B cell (primary cell): ENCODE results near the gene PTCD2. TPM values are rescaled to one million over a fixed set of nuclear protein-coding genes. Genes with fewer than 3 reads are reported as not detected.

Experiments
- ATAC-seq: fragments of 200-7000 bp; cut with Tn5 transposase; one replicate; pipeline ENCODE4 v1.10.0; 2021; ENCODE audit warnings: low read depth, mild to moderate bottlenecking, moderate number of reproducible peaks, moderate library complexity
- CTCF ChIA-PET: fragments of 350-600 bp; sonication (Branson Sonifier 250); formaldehyde crosslinking; loops from one replicate; lab custom pipeline; 2021; ENCODE audit warnings: antibody characterized with exemption, inconsistent platforms; lab: Charles Lee
- POLR2A ChIA-PET: fragments of 350-600 bp; sonication (Branson Sonifier 250); formaldehyde crosslinking; loops from one replicate; lab custom pipeline; 2021; ENCODE audit warnings: antibody characterized with exemption; lab: Charles Lee
- DNase-seq: peaks from one replicate; pipeline ENCODE4 v3.0.0; 2013
- H2AFZ ChIP-seq: 2 replicates; pipeline ENCODE4 v1.6.1; 2012; ENCODE audit warnings: mild to moderate bottlenecking, low read depth, low read length; ENCODE audit not compliant: insufficient read depth, poor library complexity, severe bottlenecking
- H3K27ac ChIP-seq, 2 donors: 1 replicate in 1 of 2; 2 replicates in 1 of 2; pipeline ENCODE4 v1.5.1; 2012 to 2013; ENCODE audit warnings: low read length in 2 of 2, mild to moderate bottlenecking in 2 of 2, moderate library complexity in 1 of 2
- H3K27me3 ChIP-seq, 4 experiments: fragments of 200-600 bp in 1 of 4; sonication (generic) in 1 of 4; replicated peaks in 1 of 4; 1 replicate in 2 of 4; 2 replicates in 2 of 4; pipeline versions ENCODE4 v1.6.1 to v1.7.0; 2013 to 2016; ENCODE audit warnings: low read length in 3 of 4, mild to moderate bottlenecking in 2 of 4, mixed read lengths in 1 of 4, moderate library complexity in 1 of 4; ENCODE audit not compliant: insufficient read depth in 4 of 4, control insufficient read depth in 3 of 4; ENCODE audit errors: control extremely low read depth in 1 of 4
- H3K36me3 ChIP-seq, 2 experiments: replicated peaks in 1 of 2; 1 replicate in 1 of 2; 2 replicates in 1 of 2; pipeline versions ENCODE4 v1.6.1 to v1.7.1; 2013; ENCODE audit warnings: low read length in 1 of 2; ENCODE audit not compliant: insufficient read depth in 2 of 2, control insufficient read depth in 1 of 2; ENCODE audit errors: control extremely low read depth in 1 of 2, extremely low read depth in 1 of 2
- H3K4me1 ChIP-seq, 2 donors: fragments of 200-600 bp in 1 of 2; sonication (generic) in 1 of 2; 1 replicate in 1 of 2; 2 replicates in 1 of 2; pipeline versions ENCODE4 v1.5.1 to v1.6.1; 2013 to 2017; ENCODE audit warnings: low read length in 2 of 2; ENCODE audit not compliant: control insufficient read depth in 2 of 2, insufficient read depth in 2 of 2
- H3K4me2 ChIP-seq: replicated peaks from 2 replicates; pipeline ENCODE3; 2012; ENCODE audit warnings: mild to moderate bottlenecking, low read depth, low read length; ENCODE audit not compliant: poor library complexity, severe bottlenecking
- H3K4me3 ChIP-seq, 5 experiments: fragments of 200-600 bp in 1 of 5; sonication (generic) in 1 of 5; 1 replicate in 3 of 5; 2 replicates in 2 of 5; pipeline versions ENCODE4 v1.5.1 to v1.7.0; 2011 to 2016; ENCODE audit warnings: low read length in 4 of 5, mild to moderate bottlenecking in 4 of 5, low read depth in 2 of 5, control low read depth in 1 of 5, moderate library complexity in 1 of 5; ENCODE audit not compliant: insufficient read depth in 1 of 5; ENCODE audit errors: control extremely low read depth in 1 of 5, extremely low read depth in 1 of 5
- H3K79me2 ChIP-seq: fragments of 200-600 bp; sonication (generic); one replicate; pipeline ENCODE4 v1.6.0; 2016; ENCODE audit warnings: low read length; ENCODE audit not compliant: control insufficient read depth, insufficient read depth
- H3K9ac ChIP-seq: fragments of 200-600 bp; sonication (generic); 2 replicates; pipeline ENCODE4 v1.6.1; 2017; ENCODE audit warnings: mild to moderate bottlenecking, low read length, moderate library complexity
- H3K9me3 ChIP-seq, 3 donors: one replicate each; pipeline versions ENCODE4 v1.6.1 to v1.7.1; 2013; ENCODE audit warnings: low read length in 2 of 3; ENCODE audit not compliant: control insufficient read depth in 2 of 3, insufficient read depth in 1 of 3; ENCODE audit errors: control extremely low read depth in 1 of 3
- H4K20me1 ChIP-seq: 2 replicates; pipeline ENCODE4 v1.6.0; 2012; ENCODE audit warnings: mild to moderate bottlenecking, low read length; ENCODE audit not compliant: insufficient read depth, control insufficient read depth, poor library complexity, severe bottlenecking
- H3K27ac Mint-ChIP-seq: one replicate; pipeline ENCODE4 v1.8.0; 2021; ENCODE audit warnings: mixed read lengths
- H3K27me3 Mint-ChIP-seq: one replicate; pipeline ENCODE4 v1.8.0; 2021; ENCODE audit warnings: mixed read lengths
- H3K4me1 Mint-ChIP-seq: one replicate; pipeline ENCODE4 v1.8.0; 2021; ENCODE audit warnings: mixed read lengths
- H3K4me3 Mint-ChIP-seq: one replicate; pipeline ENCODE4 v1.8.0; 2021; ENCODE audit warnings: mixed read lengths
- H3K9me3 Mint-ChIP-seq: one replicate; pipeline ENCODE4 v1.8.0; 2022; ENCODE audit warnings: mixed read lengths; ENCODE audit not compliant: insufficient read depth
- CTCF ChIP-seq: fragments of 200-600 bp; IDR thresholded peaks from one replicate; pipeline ENCODE4 v1.8.0; 2022; ENCODE audit warnings: antibody characterized with exemption, mild to moderate bottlenecking
- EZH2 ChIP-seq: IDR thresholded peaks from 2 replicates; pipeline ENCODE4 v1.6.1; 2012; ENCODE audit warnings: borderline replicate concordance, low read depth, mild to moderate bottlenecking, moderate library complexity, low read length; ENCODE audit not compliant: insufficient read depth, poor library complexity, severe bottlenecking
- WGBS: methylation state at CpG from one replicate; pipeline ENCODE4 v1.1.5; 2013; ENCODE audit warnings: missing lambda C conversion rate; ENCODE audit not compliant: insufficient coverage; 5-methylcytosine and 5-hydroxymethylcytosine counted together
- intact Hi-C: fragments of 100-400 bp; cut with micrococcal nuclease; formaldehyde crosslinking; loops from one replicate; pipeline ENCODE4 v1.10.0; 2022
- polyA plus RNA-seq: library from polyadenylated mRNA; depleted of rRNA; stranded (reverse); fragments of >200 nt; gene quantifications from 2 replicates; pipeline ENCODE4 v1.2.3, GENCODE V29; 2012
- total RNA-seq, 2 donors: library from RNA; stranded (reverse); fragments of 120-200 nt in 1 of 2; gene quantifications; 1 replicate in 1 of 2; 2 replicates in 1 of 2; pipeline versions ENCODE4 v1.2.3 to v1.2.4, GENCODE V29; 2013 to 2022

PTCD2 gene
- total and polyA plus RNA-seq, 2 donors (not counting 1 experiment from before 2014, with no cell fraction given) = 3.7 to 10.5 TPM

- H3K36me3 ChIP-seq = peaks cover 7 to 13% of the 10 kb centered on the region in 2 experiments
- Mint-ChIP-seq H3K9me3 (no peaks in the 10 kb centered on the region), H3K4me3 (peak overlapping the region; percentile 69), H3K4me1 (peaks cover 76% of the 10 kb centered on the region), H3K27ac (peak overlapping the region; percentile 74), H3K27me3 (no peaks in the 10 kb centered on the region)
- H3K27me3 ChIP-seq = no peaks in the 10 kb centered on the region
- WGBS = no CpG with 5 or more reads among the region's 2 CpGs
- DNase-seq (no peak), ATAC-seq (no peak)
- intact Hi-C loops = no loop called here
- peaks cover 39% of the 10 kb centered on the region for H3K79me2 ChIP-seq
- H3K9me3 ChIP-seq = no peaks in the 10 kb centered on the region
- H2AFZ ChIP-seq = no peak overlapping the region
- TF ChIP-seq EZH2 (no peak), CTCF (no peak)
- H4K20me1 ChIP-seq = no peaks in the 10 kb centered on the region
- H3K4me1 ChIP-seq = peaks cover 50 to 66% of the 10 kb centered on the region in 2 donors
- H3K27ac ChIP-seq = peak overlapping the region in 1 of 2 donors; percentile 45
- no peak overlapping the region for H3K4me3 ChIP-seq
- H3K4me2 ChIP-seq = peak overlapping the region; percentile 43
- CTCF ChIA-PET = interaction anchor here (0.7 kb wide), 1 partner anchor 14 kb away, joined by 3 read pairs; no protein-coding TSS in a partner anchor
- no peak overlapping the region for H3K9ac ChIP-seq
- POLR2A ChIA-PET = no interaction called here
Observed at GRCh38 chr5:72294473-72294872, 25.7 kb upstream of the PTCD2 start.

- Histone ChIP-seq H3K4me3 (no peak overlapping the region), H4K20me1 (no peaks in the 10 kb centered on the region), H3K27ac (no peak overlapping the region), H3K9me3 (no peaks in the 10 kb centered on the region), H3K79me2 (peaks cover 50% of the 10 kb centered on the region), H3K4me2 (peak overlapping the region; percentile 2), H3K36me3 (peaks cover 5 to 8% of the 10 kb centered on the region in 2 experiments), H3K4me1 (peaks cover 51 to 70% of the 10 kb centered on the region in 2 donors), H2AFZ (no peak overlapping the region), H3K9ac (no peak overlapping the region), H3K27me3 (no peaks in the 10 kb centered on the region)
- TF ChIP-seq CTCF (no peak), EZH2 (no peak)
- CTCF ChIA-PET = interaction anchor here (4.8 kb wide), 1 partner anchor 13 kb away, joined by 21 read pairs; no protein-coding TSS in a partner anchor
- Mint-ChIP-seq H3K9me3 (no peaks in the 10 kb centered on the region), H3K4me1 (peaks cover 76% of the 10 kb centered on the region), H3K27me3 (no peaks in the 10 kb centered on the region), H3K4me3 (peak overlapping the region; percentile 54), H3K27ac (no peak overlapping the region)
- intact Hi-C loops = no loop called here
- no peak for DNase-seq
- no peak for ATAC-seq
- no CpG with 5 or more reads among the region's 4 CpGs for WGBS
- POLR2A ChIA-PET = interaction anchor here (0.7 kb wide), 1 partner anchor 18 kb away, joined by 3 read pairs; no protein-coding TSS in a partner anchor
Observed at GRCh38 chr5:72295539-72295938, 24.6 kb upstream of the PTCD2 start.
